HG02571 (cell line): ENCODE measurements around the gene CCDC167.

Experiments
- ATAC-seq: cut with Tn5 transposase; IDR thresholded peaks from one replicate; pipeline ENCODE4 v1.9.1; 2021; ENCODE audit warnings: mild to moderate bottlenecking, moderate library complexity; ENCODE audit not compliant: unreplicated experiment

The CCDC167 gene

GRCh38 chr6:37435373-37435772, 64.3 kb downstream of the CCDC167 start:
- no peak for ATAC-seq

- ATAC-seq = peak; percentile 24
These were observed 65.9 kb downstream of the CCDC167 start for GRCh38 chr6:37433657-37434271.
